K562 (cell line): Measurements from ENCODE around the gene C3orf70. TPM values are rescaled to one million over a fixed set of nuclear protein-coding genes. Genes with fewer than 3 reads are reported as not detected.

Experiments
- CBX8 ChIP-seq: fragments of 200-600 bp; sonication (generic); IDR thresholded peaks from 2 replicates; pipeline ENCODE4 v1.6.1; 2012; ENCODE audit warnings: borderline replicate concordance, mixed run types, low read depth, mild to moderate bottlenecking, moderate library complexity, mixed read lengths, low read length, control low read depth, inconsistent platforms; ENCODE audit not compliant: poor library complexity, severe bottlenecking; ENCODE audit errors: extremely low read depth
- DPF2 ChIP-seq: fragments of 450-650 bp; IDR thresholded peaks from 2 replicates; pipeline ENCODE4 v1.6.1; 2016
- HLTF ChIP-seq: fragments of 450-650 bp; IDR thresholded peaks from 2 replicates; pipeline ENCODE4 v1.6.1; 2016
- KAT8 ChIP-seq: fragments of 450-650 bp; IDR thresholded peaks from 2 replicates; pipeline ENCODE4 v1.6.1; 2016; ENCODE audit warnings: low read depth, mild to moderate bottlenecking
- MAX ChIP-seq: sonication (generic); formaldehyde crosslinking; IDR thresholded peaks from 2 replicates; pipeline ENCODE4 v1.9.0; 2022; ENCODE audit warnings: mild to moderate bottlenecking, missing genetic modification reagents
- NFXL1 ChIP-seq: fragments of 450-650 bp; formaldehyde crosslinking; IDR thresholded peaks from 2 replicates; pipeline ENCODE4 v1.4.0; 2021; ENCODE audit warnings: mild to moderate bottlenecking
- NR4A1 ChIP-seq, 2 experiments: fragments of 250-450 bp in 1 of 2; fragments of 450-650 bp in 1 of 2; sonication (Bioruptor Pico) in 1 of 2; IDR thresholded peaks; 2 replicates each; pipeline versions ENCODE4 v1.4.0 to v1.6.1; 2016 to 2020; ENCODE audit warnings: mild to moderate bottlenecking in 2 of 2, missing compliant biosample characterization in 1 of 2, missing genetic modification characterization in 1 of 2, moderate library complexity in 1 of 2
- SMARCA4 ChIP-seq: fragments of 450-650 bp; IDR thresholded peaks from 2 replicates; pipeline ENCODE4 v1.6.1; 2016
- SMARCC2 ChIP-seq: fragments of 450-650 bp; IDR thresholded peaks from 2 replicates; pipeline ENCODE4 v1.6.1; 2017; ENCODE audit warnings: antibody characterized with exemption, moderate library complexity, mild to moderate bottlenecking, low read depth
- TAF1 ChIP-seq: IDR thresholded peaks from 2 replicates; pipeline ENCODE4 v1.6.1; 2011; ENCODE audit warnings: mild to moderate bottlenecking, low read length, moderate library complexity; ENCODE audit not compliant: insufficient read depth, control insufficient read depth, severe bottlenecking; ENCODE audit errors: extremely low read depth
- THAP7 ChIP-seq: fragments of 250-450 bp; sonication (Bioruptor Pico); IDR thresholded peaks from 2 replicates; pipeline ENCODE4 v1.5.0; 2021
- ZNF77 ChIP-seq: fragments of 250-450 bp; sonication (Bioruptor Pico); IDR thresholded peaks from 2 replicates; pipeline ENCODE4 v1.5.0; 2020
- polyA plus RNA-seq, 8 experiments: library from polyadenylated mRNA; depleted of rRNA in 4 of 8; stranded (reverse) in 5 of 8; unstranded in 3 of 8; fragments of >200 nt; fragmentation: Nextera tagmentation in 2 of 8; fragmentation: Illumina TruSeq in 1 of 8; extraction: Ambion mirVana in 2 of 8; extraction: Trizol in 1 of 8; gene quantifications; 2 replicates each; pipeline versions ENCODE4 v1.2.1 to v1.2.3, GENCODE V29; 2011 to 2014; ENCODE audit warnings: inconsistent platforms in 1 of 8, missing spikeins in 1 of 8
- total RNA-seq, 7 experiments: library from RNA; depleted of rRNA in 6 of 7; stranded (reverse); fragments of >200 nt in 6 of 7; fragmentation: Illumina TruSeq in 2 of 7; extraction: Trizol in 2 of 7; gene quantifications; 2 replicates each; pipeline versions ENCODE4 v1.2.1 to v1.2.3, GENCODE V29; 2011 to 2021; ENCODE audit warnings: low replicate concordance in 1 of 7
- TF ChIP-seq, protein P1 (sequence below): fragments of 450-650 bp; IDR thresholded peaks from 2 replicates; pipeline ENCODE4 v1.6.1; 2018; ENCODE audit not compliant: partially characterized antibody
- TF ChIP-seq, protein P2 (sequence below): sonication (generic); formaldehyde crosslinking; IDR thresholded peaks from 2 replicates; pipeline ENCODE4 v1.8.0; 2022; ENCODE audit warnings: missing genetic modification reagents, mild to moderate bottlenecking, moderate library complexity, borderline replicate concordance
- TF ChIP-seq, protein P3 (sequence below): fragments of 200-800 bp; sonication (Bioruptor generic); IDR thresholded peaks from 2 replicates; pipeline ENCODE4 v1.6.1; 2017; ENCODE audit warnings: missing genetic modification characterization, missing compliant biosample characterization
- TF ChIP-seq, protein P4 (sequence below): fragments of 450-650 bp; formaldehyde crosslinking; IDR thresholded peaks from 2 replicates; pipeline ENCODE4 v1.4.0; 2022; ENCODE audit warnings: mild to moderate bottlenecking, moderate library complexity

Gene C3orf70
- total and polyA plus RNA-seq, 9 of the 15 experiments (the other 6 are each of a cell fraction or from before 2014, with no cell fraction given), result 0.01 to 0.04 (median 0.03) TPM; not detected in 6

GRCh38 chr3:185175370-185175987 lies 22.6 kb upstream of the C3orf70 start (continued):
- TF ChIP-seq THAP7 (CRISPR knock-in tag) (no peak), NR4A1 (CRISPR knock-in tag; IDR thresholded peaks at IDR 0.05) (0 out of 2 replicates have a peak, but pooled peaks have one; percentile 65), NR4A1 (tag; IDR thresholded peaks at IDR 0.05) (no peak), CBX8 (no peak), SMARCC2 (no peak), TAF1 (peak; percentile 43), HLTF (peak; percentile 55; the same call in 1 of the 2 replicates), MAX (peak; percentile 57; the same call in 1 of the 2 replicates), KAT8 (no peak), ZNF77 (no peak), NFXL1 (CRISPR knock-in tag) (no peak), DPF2 (peak; percentile 55; the same call in 1 of the 2 replicates), SMARCA4 (peak; percentile 44; the same call in 1 of the 2 replicates)
- TF ChIP-seq, protein P1, sequence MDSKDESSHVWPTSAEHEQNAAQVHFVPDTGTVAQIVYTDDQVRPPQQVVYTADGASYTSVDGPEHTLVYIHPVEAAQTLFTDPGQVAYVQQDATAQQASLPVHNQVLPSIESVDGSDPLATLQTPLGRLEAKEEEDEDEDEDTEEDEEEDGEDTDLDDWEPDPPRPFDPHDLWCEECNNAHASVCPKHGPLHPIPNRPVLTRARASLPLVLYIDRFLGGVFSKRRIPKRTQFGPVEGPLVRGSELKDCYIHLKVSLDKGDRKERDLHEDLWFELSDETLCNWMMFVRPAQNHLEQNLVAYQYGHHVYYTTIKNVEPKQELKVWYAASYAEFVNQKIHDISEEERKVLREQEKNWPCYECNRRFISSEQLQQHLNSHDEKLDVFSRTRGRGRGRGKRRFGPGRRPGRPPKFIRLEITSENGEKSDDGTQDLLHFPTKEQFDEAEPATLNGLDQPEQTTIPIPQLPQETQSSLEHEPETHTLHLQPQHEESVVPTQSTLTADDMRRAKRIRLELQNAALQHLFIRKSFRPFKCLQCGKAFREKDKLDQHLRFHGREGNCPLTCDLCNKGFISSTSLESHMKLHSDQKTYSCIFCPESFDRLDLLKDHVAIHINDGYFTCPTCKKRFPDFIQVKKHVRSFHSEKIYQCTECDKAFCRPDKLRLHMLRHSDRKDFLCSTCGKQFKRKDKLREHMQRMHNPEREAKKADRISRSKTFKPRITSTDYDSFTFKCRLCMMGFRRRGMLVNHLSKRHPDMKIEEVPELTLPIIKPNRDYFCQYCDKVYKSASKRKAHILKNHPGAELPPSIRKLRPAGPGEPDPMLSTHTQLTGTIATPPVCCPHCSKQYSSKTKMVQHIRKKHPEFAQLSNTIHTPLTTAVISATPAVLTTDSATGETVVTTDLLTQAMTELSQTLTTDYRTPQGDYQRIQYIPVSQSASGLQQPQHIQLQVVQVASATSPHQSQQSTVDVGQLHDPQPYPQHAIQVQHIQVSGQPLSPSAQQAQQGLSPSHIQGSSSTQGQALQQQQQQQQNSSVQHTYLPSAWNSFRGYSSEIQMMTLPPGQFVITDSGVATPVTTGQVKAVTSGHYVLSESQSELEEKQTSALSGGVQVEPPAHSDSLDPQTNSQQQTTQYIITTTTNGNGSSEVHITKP, result peak; percentile 80
- TF ChIP-seq, protein P2, sequence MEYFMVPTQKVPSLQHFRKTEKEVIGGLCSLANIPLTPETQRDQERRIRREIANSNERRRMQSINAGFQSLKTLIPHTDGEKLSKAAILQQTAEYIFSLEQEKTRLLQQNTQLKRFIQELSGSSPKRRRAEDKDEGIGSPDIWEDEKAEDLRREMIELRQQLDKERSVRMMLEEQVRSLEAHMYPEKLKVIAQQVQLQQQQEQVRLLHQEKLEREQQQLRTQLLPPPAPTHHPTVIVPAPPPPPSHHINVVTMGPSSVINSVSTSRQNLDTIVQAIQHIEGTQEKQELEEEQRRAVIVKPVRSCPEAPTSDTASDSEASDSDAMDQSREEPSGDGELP (CRISPR knock-in tag), result peak; percentile 89
- TF ChIP-seq, protein P3, sequence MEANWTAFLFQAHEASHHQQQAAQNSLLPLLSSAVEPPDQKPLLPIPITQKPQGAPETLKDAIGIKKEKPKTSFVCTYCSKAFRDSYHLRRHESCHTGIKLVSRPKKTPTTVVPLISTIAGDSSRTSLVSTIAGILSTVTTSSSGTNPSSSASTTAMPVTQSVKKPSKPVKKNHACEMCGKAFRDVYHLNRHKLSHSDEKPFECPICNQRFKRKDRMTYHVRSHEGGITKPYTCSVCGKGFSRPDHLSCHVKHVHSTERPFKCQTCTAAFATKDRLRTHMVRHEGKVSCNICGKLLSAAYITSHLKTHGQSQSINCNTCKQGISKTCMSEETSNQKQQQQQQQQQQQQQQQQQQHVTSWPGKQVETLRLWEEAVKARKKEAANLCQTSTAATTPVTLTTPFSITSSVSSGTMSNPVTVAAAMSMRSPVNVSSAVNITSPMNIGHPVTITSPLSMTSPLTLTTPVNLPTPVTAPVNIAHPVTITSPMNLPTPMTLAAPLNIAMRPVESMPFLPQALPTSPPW, result peak; percentile 52
- TF ChIP-seq, protein P4, sequence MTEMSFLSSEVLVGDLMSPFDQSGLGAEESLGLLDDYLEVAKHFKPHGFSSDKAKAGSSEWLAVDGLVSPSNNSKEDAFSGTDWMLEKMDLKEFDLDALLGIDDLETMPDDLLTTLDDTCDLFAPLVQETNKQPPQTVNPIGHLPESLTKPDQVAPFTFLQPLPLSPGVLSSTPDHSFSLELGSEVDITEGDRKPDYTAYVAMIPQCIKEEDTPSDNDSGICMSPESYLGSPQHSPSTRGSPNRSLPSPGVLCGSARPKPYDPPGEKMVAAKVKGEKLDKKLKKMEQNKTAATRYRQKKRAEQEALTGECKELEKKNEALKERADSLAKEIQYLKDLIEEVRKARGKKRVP, result peak; percentile 41; the same call in 1 of the 2 replicates
